NCI-H446 treated with DMSO at 0.1 percent for 48 hours (cell line): Measurements from ENCODE around the gene SFTPA1.
"Not testable (repeated sequence)": the region's sequence is repeated elsewhere in the genome, so short reads cannot be mapped to it uniquely, and the experiment has no call there.

Source experiments
- DNase-seq: peaks from one replicate; lab custom pipeline; 2025; lab: John Stamatoyannopoulos, UW

SFTPA1 gene

DNA sequence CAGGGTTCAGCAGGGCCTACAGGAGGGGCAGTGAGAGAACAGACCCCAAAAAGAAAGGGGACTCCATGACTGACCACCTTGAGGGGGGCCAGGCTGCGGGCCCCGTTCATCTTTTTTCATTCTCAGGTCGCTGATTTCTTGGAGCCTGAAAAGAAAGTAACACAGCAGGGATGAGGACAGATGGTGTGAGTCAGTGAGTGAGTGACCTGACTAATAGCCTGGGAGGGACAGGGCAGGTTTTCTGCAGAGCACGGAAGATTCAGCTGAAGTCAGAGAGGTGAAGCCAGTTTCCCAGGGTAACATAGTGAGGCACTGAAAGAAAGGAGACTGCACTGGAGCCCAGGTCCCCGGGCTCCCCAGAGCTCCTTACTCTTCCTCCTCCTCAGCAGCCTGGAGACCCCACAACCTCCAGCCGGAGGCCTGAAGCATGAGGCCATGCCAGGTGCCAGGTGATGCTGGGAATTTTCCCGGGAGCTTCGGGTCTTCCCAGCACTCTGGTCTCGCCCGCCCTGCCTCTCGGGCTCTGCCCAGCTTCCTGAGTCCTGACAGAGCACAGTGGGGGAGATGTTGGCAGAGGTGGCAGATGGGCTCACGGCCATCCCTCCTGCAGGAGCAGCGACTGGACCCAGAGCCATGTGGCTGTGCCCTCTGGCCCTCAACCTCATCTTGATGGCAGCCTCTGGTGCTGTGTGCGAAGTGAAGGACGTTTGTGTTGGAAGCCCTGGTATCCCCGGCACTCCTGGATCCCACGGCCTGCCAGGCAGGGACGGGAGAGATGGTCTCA lies 646 bp downstream of the SFTPA1 start:
- DNase-seq: not testable (repeated sequence)

DNA sequence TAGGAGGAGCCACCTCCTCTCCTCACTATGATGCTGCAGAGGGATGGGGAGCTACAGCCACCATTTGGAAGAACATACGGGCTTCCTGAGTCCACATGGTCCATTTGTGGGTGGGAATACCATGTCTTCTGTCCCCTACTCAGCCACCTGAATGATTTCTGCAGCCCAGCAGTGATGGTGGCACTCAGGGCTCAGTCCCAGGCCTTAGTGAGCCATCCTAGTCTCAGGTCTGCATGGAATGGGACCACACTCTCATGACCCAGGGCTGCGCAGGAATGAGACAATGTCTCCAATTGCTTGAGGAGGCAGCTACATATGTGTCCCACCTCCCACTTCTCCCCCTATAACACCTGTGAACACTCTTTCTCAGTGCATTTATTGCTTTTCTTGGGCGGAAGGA lies 4.8 kb downstream of the SFTPA1 start:
- DNase-seq: no peak

DNA sequence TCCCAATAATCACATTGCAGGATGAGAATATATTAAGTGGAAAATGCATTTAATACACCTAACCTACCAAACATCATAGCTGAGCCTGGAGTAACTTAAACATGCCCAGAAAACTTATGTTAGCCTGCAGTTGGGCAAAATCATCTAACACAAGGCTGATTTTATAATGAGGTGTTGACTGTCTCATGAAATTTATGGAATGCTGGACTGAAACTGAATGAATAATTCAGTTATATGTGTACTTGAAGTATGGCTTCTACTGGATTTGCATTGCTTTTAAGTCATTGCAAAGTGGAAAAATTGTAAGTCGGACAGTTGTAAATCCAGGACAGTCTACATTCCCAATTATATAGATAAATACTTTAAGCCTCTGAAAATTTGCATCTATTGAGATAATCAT lies 5.4 kb downstream of the SFTPA1 start:
- DNase-seq: no peak

DNA sequence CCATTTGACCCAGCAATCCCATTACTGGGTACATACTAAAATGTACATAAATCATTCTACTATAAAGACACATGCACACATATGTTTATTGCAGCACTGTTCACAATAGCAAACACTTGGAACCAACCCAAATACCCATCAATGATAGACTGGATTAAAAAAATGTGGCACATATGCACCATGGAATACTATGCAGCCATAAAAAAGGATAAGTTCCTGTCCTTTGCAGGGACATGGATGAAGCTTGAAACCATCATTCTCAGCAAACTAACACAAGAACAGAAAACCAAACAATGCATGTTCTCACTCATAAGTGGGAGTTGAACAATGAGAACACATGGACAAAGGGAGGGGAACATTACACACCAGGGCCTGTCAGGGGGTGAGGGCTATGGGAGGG lies 12.9 kb downstream of the SFTPA1 start:
- not testable (repeated sequence) for DNase-seq

DNA sequence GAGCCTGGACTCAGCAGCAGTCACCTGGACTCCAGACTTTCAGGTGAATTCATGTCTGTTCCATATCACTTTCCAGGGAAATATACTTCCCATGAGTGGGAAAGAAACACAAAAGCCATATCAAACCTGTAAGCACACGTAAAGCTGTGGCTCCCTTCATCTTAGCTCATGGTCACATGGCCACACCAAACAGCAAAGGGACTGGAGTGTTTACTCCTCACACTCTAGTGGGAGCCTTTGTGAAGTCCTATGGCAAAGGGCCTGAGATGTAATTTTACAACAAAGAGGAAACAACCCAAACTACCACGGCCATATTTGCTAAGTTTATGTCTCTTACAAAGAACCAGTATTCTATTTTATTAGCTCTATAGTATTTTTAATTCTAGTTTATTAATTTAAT lies 16.3 kb downstream of the SFTPA1 start:
- DNase-seq: no peak

DNA sequence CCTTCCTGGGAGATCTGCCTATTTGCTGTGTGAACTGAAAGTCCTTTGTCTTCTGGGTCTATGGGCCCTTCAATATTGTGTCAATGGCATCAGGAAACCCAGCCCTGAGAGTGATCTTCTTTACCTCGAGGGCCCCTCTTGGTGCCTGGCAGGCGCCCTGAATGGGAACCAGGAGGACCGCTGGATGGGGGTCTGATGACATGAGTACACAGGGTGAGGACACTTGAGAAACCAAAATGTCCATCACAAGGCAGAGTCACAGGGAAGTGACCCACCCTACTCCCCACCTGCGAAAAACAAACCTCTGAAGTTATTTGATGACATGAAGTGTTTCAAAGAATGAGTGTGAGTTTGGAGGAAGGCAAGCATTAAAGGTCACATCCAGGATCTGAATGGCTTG lies 17.3 kb downstream of the SFTPA1 start:
- no peak for DNase-seq

DNA sequence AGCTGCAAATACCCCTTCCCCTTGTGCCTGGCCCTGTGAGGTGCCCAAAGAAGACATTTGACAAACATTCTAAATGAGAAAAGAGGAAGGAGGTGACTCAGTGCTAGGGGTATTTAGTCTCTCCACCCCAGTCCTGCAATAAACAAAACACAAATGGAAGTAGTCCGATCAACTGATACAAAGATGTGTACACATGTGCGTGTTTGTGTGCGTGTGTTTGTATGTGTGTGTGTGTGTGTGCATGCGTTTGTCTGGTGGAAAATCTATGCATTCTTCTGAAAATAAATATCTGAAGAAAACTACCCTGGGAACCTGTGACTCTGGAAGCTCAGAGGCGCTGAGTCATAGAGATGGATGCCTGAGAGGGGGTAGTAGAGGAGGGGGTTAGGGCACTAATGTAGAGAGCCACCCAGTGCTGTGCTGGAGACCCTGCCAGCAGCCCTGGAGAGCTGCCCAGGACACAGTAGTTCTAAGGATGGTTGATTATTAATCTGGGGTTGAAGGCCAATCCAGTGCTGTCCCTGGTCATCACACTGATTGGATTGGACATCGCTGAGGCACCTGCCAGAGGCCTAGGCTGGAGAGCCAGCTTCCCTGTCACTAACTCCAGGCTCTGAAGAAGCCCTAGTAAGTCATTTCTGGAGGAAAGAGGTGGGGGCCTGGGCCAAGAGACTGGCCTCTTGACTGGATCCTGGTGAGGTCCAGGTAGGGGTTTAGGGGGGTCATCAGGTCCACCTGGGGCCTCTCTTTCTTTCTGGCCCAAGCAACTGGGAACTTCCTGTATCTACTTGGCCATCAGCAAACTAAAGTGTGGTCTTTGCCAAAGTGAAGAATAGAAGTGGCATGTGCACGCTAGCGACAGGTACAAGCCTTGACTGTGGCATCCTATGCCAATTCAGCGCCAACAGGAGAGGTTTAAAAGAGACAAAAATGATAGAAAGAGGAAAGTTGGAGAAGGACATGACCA lies 18.5 kb downstream of the SFTPA1 start:
- DNase-seq: no peak

DNA sequence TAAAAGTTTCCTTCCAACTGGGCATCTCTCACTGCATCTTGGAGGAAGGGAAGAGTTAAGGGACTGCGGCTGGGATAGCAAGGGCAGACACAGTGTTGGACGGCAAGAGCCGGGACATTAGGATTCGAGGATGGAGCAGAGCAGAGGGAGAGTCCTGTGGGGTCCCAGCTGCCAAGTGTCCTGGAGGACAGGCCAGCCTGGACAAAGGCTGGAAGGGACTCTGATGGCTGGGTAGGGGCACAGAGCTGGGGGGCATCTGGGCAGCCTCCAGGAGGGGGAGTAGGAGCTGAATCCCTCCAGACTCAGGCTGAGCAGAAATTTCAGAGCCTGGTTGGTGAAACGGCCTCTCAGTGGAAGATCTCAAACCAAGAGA lies 19.2 kb downstream of the SFTPA1 start:
- DNase-seq: no peak

DNA sequence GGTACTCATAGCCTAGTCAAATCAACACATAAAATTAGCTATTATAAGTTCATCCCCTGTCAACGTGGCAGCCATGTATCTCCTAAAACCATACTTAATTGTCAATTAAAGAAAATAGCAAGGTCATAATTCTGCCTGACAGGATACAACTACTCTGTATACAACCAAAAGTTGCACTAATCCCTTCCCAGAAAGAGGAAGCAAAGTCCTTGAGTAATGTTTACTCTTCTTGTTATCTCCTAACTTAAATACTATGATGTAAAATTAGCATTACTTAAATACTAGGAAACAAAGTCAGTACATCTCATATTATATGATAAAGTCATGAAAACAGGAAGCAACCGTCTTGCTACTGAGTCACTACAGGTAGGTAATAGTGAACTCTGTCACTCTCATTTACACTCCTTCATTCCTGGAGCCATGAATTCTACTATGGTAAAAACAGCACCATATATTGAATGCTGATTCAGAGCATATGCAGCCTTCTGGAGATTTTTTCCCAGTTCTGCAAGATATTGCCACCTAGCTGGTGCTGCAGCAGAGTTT lies 26.0 kb downstream of the SFTPA1 start:
- not testable (repeated sequence) for DNase-seq

DNA sequence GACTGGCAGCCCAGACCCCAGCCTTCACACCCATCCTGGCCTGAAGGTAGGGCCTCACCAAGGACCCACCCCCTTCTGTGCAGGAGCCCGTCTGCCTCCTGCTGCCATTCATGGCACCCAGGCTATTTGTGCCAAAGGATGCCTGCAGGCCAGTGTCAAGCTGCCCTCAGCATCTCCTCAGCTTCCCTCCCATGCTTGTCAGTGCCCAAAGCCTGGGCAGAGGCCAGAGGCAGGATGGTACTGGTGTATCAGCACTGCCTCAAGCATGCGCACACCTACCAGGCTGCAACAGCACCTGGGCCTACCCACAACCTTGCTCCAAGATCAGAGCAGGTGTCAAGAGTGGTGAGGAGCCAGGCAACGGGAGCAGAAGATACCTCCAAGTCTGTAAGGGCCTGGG lies 27.6 kb downstream of the SFTPA1 start:
- DNase-seq: no peak

DNA sequence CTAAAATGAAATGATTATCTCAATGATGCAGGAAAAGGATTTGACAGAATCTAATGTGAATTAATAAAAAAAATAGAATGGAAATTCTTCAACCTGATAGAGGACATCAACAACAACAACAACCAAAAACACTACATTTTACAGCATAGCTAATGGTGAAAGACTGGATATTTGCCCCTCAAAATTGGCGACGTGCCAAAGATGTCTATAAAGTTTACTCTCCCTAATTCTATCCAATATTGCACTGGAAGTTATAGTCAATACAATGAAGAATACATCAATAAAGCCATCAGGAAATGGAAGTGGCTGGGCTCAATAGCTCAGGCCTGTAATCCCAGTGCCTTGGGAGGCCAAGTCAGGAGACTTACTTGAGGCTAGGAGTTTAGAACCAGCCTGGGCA lies 42.0 kb downstream of the SFTPA1 start:
- DNase-seq: not testable (repeated sequence)

DNA sequence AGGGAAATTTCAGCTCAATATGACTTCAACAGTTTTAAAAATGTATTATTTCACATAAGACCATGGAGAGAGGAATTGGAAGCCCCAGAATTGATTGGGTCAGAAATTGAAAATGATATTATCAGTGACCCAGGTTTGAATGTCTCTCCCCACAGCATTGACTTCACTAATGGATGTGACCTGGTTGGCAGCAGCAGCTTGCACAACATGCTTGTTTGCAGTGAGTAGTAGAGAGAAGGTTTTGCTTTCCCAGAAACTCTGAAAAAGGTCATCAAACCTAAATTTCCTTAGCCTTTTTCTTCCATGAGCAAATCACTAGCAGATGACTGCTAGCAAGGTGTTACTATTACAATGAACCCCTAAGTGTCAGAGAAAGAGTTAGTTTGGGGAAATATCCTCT lies 52.5 kb downstream of the SFTPA1 start:
- not testable (repeated sequence) for DNase-seq

DNA sequence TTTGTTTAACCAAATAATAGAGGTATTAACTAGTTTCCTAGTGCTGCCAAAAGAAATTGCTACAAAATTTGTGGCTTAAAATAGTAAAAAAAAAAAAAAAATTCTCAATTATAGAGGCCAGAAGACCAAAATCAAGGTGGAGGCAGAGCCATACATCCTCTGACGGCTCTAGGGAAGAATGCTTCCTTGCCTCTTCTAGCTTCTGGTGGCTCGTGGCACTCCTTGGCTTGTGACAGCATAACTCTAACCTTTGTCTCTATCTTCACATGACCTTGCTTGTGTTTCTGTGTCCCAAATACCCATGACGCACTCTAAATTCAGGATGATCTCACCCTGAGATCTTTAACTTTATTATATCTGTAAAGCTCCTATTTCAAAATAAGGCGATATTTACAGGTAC lies 53.9 kb downstream of the SFTPA1 start:
- DNase-seq: not testable (repeated sequence)
